ENCODE results near the gene GFOD2.

The GFOD2 gene

GRCh38 chr16:67723151-67723910 is 4.2 kb upstream of the GFOD2 start:
- ChIA-PET CTCF (interaction anchor here (1.2 kb wide), 1 partner anchor 93 kb away, joined by 4 read pairs; no protein-coding TSS in a partner anchor), POLR2A (no interaction called here)
- DNase-seq (ENCODE audit: low read depth, low spot score): peak; percentile 42

GRCh38 chr16:67720236-67720635 is 1.1 kb upstream of the GFOD2 start:
- CTCF ChIA-PET: interaction anchor here (0.5 to 1.9 kb wide), 2 partner anchors 52 to 116 kb away, joined by 3 to 5 read pairs; no protein-coding TSS in a partner anchor
- H3K4me3 ChIP-seq (ENCODE audit: low read depth, low read length): peak overlapping the region; percentile 89; the same call in 1 of the 2 replicates
- no peak for DNase-seq (ENCODE audit: low read depth, low spot score)
- TF ChIP-seq CTCF (IDR thresholded peaks at IDR 0.05; ENCODE audit: insufficient read depth, low read length, missing control alignments): no peak
- POLR2A ChIA-PET: no interaction called here

More at GRCh38 chr16:67723151-67723910, 4.2 kb upstream of the GFOD2 start:
- no peak for TF ChIP-seq CTCF (IDR thresholded peaks at IDR 0.05; ENCODE audit: insufficient read depth, low read length, missing control alignments)
- no peak overlapping the region for H3K4me3 ChIP-seq (ENCODE audit: low read depth, low read length)

- H3K4me3 ChIP-seq (ENCODE audit: low read depth, low read length): peak overlapping the region; percentile 89
- DNase-seq (ENCODE audit: low read depth, low spot score): peak; percentile 26
- POLR2A ChIA-PET: interaction anchor here (0.6 to 1.0 kb wide), 4 partner anchors 8 to 155 kb away, joined by 3 to 5 read pairs (median 4); partner anchors contain the start of genes RANBP10 and TSNAXIP1
- no peak for TF ChIP-seq CTCF (IDR thresholded peaks at IDR 0.05; ENCODE audit: insufficient read depth, low read length, missing control alignments)
- CTCF ChIA-PET: interaction anchor here (0.5 to 1.6 kb wide), 4 partner anchors 97 to 199 kb away, joined by 3 to 9 read pairs (median 4); no protein-coding TSS in a partner anchor
Measured at GRCh38 chr16:67719778-67720144, 645 bp upstream of the GFOD2 start.

GRCh38 chr16:67718668-67719047 is 458 bp downstream of the GFOD2 start:
- CTCF ChIA-PET: interaction anchor here (1.1 to 1.6 kb wide), 3 partner anchors 98 to 197 kb away, joined by 3 to 9 read pairs (median 5); no protein-coding TSS in a partner anchor
- POLR2A ChIA-PET: interaction anchor here (0.9 to 1.0 kb wide), 3 partner anchors 10 to 154 kb away, joined by 3 to 5 read pairs (median 4); no protein-coding TSS in a partner anchor
- no peak for TF ChIP-seq CTCF (IDR thresholded peaks at IDR 0.05; ENCODE audit: insufficient read depth, low read length, missing control alignments)
- DNase-seq (ENCODE audit: low read depth, low spot score): no peak
- peak overlapping the region; percentile 89 for H3K4me3 ChIP-seq (ENCODE audit: low read depth, low read length)

GRCh38 chr16:67716097-67716496 is 3.0 kb downstream of the GFOD2 start:
- TF ChIP-seq CTCF (IDR thresholded peaks at IDR 0.05; ENCODE audit: insufficient read depth, low read length, missing control alignments): no peak
- H3K4me3 ChIP-seq (ENCODE audit: low read depth, low read length): no peak overlapping the region
- DNase-seq (ENCODE audit: low read depth, low spot score): no peak
- POLR2A ChIA-PET: no interaction called here
- CTCF ChIA-PET: no interaction called here

- no peak overlapping the region for H3K4me3 ChIP-seq (ENCODE audit: low read depth, low read length)
- ChIA-PET POLR2A (no interaction called here), CTCF (interaction anchor here (1.9 kb wide), 1 partner anchor 193 kb away, joined by 11 read pairs; no protein-coding TSS in a partner anchor)
- DNase-seq (ENCODE audit: low read depth, low spot score): no peak
- no peak for TF ChIP-seq CTCF (IDR thresholded peaks at IDR 0.05; ENCODE audit: insufficient read depth, low read length, missing control alignments)
Measured at GRCh38 chr16:67714522-67714921, 4.6 kb downstream of the GFOD2 start.
